ENCODE results near the gene KLHL18.
"Not testable (repeated sequence)": the region's sequence is repeated elsewhere in the genome, so short reads cannot be mapped to it uniquely, and the experiment has no call there.

KLHL18 gene

GRCh38 chr3:47362701-47363100 is 80.0 kb downstream of the KLHL18 start:
- TF ChIP-seq JUND (IDR thresholded peaks at IDR 0.05; ENCODE audit: low read depth) = no peak
- DNase-seq (ENCODE audit: low read depth in 1 of 2, low spot score in 1 of 2) = no peak
- in situ Hi-C loops (cut with HindIII; ENCODE audit: low pct_unique_long_range_greater_than_20kb, low sequenced_read_pairs) = no loop called here

DNA sequence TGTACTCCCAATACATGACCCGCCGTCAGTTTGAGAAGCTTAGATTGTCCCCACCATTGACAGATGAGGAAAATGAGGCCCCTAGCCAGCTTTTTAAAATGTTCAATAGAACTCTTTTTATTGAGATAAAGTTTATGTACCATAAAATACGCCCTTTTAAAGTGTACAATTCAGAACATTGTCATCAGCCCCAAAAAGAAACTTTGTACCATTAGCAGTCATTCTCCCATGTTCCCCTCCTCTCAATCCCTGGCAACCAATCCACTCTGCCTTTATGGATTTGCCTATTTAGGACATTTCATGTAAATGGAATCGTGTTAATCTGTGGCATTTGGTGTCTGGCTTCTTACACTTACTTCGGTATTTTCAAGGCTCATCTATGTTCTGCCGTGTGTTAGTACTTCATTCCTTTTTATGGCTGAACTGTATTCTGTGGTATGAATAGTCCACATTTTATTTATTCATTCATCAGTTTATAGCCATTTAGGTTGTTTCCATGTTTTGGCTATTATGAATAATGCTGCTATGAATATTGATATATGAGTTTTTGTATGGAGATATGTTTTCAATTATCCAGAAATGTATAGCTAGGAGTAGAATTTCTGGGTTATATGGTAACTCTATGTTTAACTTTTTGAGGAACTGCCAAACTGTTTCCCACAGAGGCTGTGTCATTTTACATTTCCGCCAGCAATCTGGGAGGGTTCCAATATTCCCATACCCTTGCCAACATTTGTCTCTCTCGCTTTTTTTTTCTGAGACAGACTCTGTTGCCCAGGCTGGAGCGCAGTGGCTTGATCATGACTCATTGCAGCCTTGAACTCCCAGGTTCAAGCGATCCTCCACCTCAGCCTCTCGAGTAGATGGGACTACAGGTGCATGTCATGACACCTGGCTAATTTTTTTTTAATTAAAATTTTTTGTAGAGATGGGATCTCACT is 82.7 kb downstream of the KLHL18 start:
- DNase-seq (ENCODE audit: low read depth in 1 of 2, low spot score in 1 of 2) = no peak
- in situ Hi-C loops (cut with HindIII; ENCODE audit: low pct_unique_long_range_greater_than_20kb, low sequenced_read_pairs) = no loop called here
- no peak for TF ChIP-seq JUND (IDR thresholded peaks at IDR 0.05; ENCODE audit: low read depth)

DNA sequence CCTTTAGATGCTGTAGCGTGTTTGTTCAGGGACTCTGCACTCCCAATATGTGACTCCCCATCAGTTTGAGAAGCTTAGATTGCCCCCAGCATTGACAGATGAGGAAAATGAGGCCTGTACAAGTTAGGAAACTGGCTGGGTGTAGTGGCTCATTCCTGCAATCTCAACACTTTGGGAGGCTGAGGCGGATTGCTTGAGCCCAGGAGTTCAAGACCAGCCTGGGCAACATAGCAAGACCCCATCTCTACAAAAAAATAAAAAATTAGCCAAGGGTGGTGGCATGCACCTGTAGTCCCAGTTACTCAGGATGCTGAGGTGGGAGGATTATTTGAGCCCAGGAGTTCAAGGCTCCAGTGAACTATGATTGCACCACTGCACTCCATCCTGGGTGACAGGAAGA is 84.1 kb downstream of the KLHL18 start:
- no peak for TF ChIP-seq JUND (IDR thresholded peaks at IDR 0.05; ENCODE audit: low read depth)
- in situ Hi-C loops (cut with HindIII; ENCODE audit: low pct_unique_long_range_greater_than_20kb, low sequenced_read_pairs) = no loop called here
- DNase-seq (ENCODE audit: low read depth in 1 of 2, low spot score in 1 of 2) = no peak

DNA sequence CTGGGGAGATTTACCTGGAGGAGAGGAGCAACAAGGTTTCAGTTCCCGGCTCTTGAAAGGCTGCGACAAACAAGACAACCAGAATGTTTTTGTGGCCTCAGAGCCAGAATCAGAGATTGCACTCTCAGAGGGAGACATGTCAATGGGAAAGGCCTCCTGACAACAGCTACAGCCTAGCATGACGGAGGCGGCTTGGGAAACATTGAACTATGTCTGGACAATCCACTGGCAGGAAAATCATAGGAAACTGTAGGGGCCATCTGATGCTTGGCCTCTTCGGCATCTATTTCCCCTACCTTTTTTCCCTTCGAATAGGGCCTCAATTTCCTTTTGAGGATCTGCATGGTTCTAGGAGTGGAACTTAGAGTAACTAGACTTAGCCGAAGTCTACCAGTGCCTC is 84.9 kb downstream of the KLHL18 start:
- TF ChIP-seq JUND (IDR thresholded peaks at IDR 0.05; ENCODE audit: low read depth) = no peak
- in situ Hi-C loops (cut with HindIII; ENCODE audit: low pct_unique_long_range_greater_than_20kb, low sequenced_read_pairs) = no loop called here

GRCh38 chr3:47370020-47370419 is 87.3 kb downstream of the KLHL18 start:
- in situ Hi-C loops (cut with HindIII; ENCODE audit: low pct_unique_long_range_greater_than_20kb, low sequenced_read_pairs); DNase-seq (ENCODE audit: low read depth in 1 of 2, low spot score in 1 of 2): not testable (repeated sequence)

More for the DNA sequence above, 84.9 kb downstream of the KLHL18 start:
- DNase-seq (ENCODE audit: low read depth in 1 of 2, low spot score in 1 of 2) = no peak

- TF ChIP-seq JUND (IDR thresholded peaks at IDR 0.05; ENCODE audit: low read depth) = no peak
- no peak for DNase-seq (ENCODE audit: low read depth in 1 of 2, low spot score in 1 of 2)
- in situ Hi-C loops (cut with HindIII; ENCODE audit: low pct_unique_long_range_greater_than_20kb, low sequenced_read_pairs) = no loop called here
Measured at GRCh38 chr3:47370887-47371697, 88.3 kb downstream of the KLHL18 start.

DNA sequence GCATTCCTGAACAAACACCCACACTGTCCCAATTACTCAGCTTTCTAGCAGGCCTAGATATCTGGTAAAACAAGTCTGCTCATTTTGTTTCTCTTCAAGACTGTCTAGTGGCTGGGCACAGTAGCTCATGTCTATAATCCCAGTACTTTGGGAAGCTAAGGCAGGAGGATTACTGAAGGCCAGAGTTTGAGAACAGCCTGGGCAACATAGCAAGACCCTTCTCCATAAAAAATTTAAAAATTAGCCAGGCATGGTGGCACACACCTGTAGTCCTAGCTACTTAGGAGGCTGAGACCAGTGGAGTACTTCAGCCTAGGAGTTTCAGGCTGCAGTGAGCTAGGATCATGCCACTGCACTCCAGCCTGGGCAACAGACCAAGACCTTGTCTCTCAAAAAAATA is 91.8 kb downstream of the KLHL18 start:
- in situ Hi-C loops (cut with HindIII; ENCODE audit: low pct_unique_long_range_greater_than_20kb, low sequenced_read_pairs) = no loop called here
- TF ChIP-seq JUND (IDR thresholded peaks at IDR 0.05; ENCODE audit: low read depth) = no peak
- no peak for DNase-seq (ENCODE audit: low read depth in 1 of 2, low spot score in 1 of 2)

GRCh38 chr3:47376393-47376792 is 93.6 kb downstream of the KLHL18 start:
- TF ChIP-seq JUND (IDR thresholded peaks at IDR 0.05; ENCODE audit: low read depth) = no peak
- in situ Hi-C loops (cut with HindIII; ENCODE audit: low pct_unique_long_range_greater_than_20kb, low sequenced_read_pairs) = no loop called here
- DNase-seq (ENCODE audit: low read depth in 1 of 2, low spot score in 1 of 2) = no peak

DNA sequence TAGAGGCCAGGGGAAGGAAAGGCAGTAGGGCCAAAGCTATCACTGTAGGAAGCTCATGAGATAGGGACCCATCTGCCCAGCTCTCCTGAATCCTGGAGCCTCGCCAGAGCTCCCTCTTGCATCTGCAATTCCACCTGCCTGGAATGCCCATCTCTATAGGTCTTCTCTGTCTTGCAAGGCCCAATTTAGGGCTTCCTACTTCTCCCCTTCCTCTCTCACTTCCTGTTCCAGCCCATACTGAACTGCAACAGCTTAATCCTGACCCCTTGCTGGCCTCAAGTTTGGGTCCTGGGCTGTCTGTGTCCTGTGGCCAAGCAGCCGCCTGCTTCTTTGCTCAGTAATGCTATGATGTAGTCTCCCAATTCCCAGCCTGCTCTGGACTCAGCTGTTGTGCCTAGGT is 94.4 kb downstream of the KLHL18 start:
- in situ Hi-C loops (cut with HindIII; ENCODE audit: low pct_unique_long_range_greater_than_20kb, low sequenced_read_pairs) = no loop called here
- no peak for TF ChIP-seq JUND (IDR thresholded peaks at IDR 0.05; ENCODE audit: low read depth)
- no peak for DNase-seq (ENCODE audit: low read depth in 1 of 2, low spot score in 1 of 2)

DNA sequence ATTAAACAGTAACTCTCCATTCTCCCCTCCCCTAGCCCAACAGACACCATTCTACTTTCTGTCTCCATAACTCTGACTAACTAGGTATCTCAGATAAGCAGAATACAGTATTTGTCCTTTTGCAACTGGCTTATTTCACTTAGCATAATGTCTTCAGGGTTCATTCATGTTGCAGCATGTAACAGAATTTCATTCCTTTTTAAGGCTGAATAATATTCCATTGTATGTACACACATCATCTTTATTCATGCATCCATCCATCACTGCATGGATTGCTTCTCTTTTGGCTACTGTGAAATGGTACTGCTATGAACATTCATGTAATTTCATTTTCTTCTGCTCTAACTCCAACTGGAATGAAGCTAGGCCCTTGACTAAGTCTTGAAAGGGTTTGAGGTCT is 96.1 kb downstream of the KLHL18 start:
- in situ Hi-C loops (cut with HindIII; ENCODE audit: low pct_unique_long_range_greater_than_20kb, low sequenced_read_pairs) = no loop called here
- no peak for TF ChIP-seq JUND (IDR thresholded peaks at IDR 0.05; ENCODE audit: low read depth)
- no peak for DNase-seq (ENCODE audit: low read depth in 1 of 2, low spot score in 1 of 2)

- TF ChIP-seq JUND (IDR thresholded peaks at IDR 0.05; ENCODE audit: low read depth) = no peak
- in situ Hi-C loops (cut with HindIII; ENCODE audit: low pct_unique_long_range_greater_than_20kb, low sequenced_read_pairs) = no loop called here
- DNase-seq (ENCODE audit: low read depth in 1 of 2, low spot score in 1 of 2) = no peak
Measured at GRCh38 chr3:47379411-47379899, 96.7 kb downstream of the KLHL18 start.

DNA sequence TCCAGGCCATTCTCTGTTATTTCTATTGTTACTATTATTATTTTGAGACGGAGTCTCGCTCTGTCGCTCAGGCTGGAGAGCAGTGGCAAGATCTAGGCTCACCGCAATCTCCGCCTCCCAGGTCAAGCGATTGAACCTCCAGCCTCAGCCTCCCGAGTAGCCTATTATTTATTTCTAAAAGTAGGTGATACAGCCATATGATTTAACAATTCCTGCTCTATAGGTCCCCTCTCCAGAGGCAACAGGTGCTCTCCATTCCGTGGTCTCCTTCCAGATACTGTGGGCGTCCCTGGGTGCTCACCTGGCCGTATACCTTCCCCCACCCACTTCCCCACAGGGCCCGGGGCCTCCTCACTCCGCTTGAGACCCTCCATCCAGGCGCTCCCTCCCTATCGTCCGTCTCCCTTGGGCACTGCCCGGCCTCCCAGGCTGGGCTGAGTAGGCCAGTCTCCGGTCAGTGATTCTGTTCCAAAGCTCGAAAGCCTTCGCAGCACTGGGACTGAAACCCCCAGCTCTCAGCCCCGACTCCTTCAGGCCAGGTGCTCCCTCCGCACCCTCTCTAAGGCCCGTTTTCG is 97.4 kb downstream of the KLHL18 start:
- in situ Hi-C loops (cut with HindIII; ENCODE audit: low pct_unique_long_range_greater_than_20kb, low sequenced_read_pairs) = no loop called here
- DNase-seq (ENCODE audit: low read depth in 1 of 2, low spot score in 1 of 2) = no peak
- no peak for TF ChIP-seq JUND (IDR thresholded peaks at IDR 0.05; ENCODE audit: low read depth)

Measured in T47D (cell line).